OCI-LY7 (cell line): ENCODE measurements around the gene SGMS1.

Experiments
- CTCF ChIP-seq: fragments of 200-600 bp; sonication (generic); conservative IDR thresholded peaks from 2 replicates; pipeline ENCODE4 v1.5.1; 2014; ENCODE audit warnings: mild to moderate bottlenecking, antibody characterized with exemption, low read length, moderate library complexity, mixed read lengths
- EZH2phosphoT487 ChIP-seq: fragments of 200-600 bp; sonication (generic); IDR thresholded peaks from 2 replicates; pipeline ENCODE4 v1.6.1; 2018; ENCODE audit warnings: low read depth, borderline replicate concordance, mild to moderate bottlenecking, mixed run types, antibody characterized with exemption, low read length, moderate library complexity, mixed read lengths

- no peak for TF ChIP-seq CTCF
- no peak for TF ChIP-seq EZH2phosphoT487
These were observed 192.6 kb downstream of the SGMS1 start for GRCh38 chr10:50431133-50431532.
